ENCODE measurements around the gene PHACTR1. TPM values are rescaled to one million over a fixed set of nuclear protein-coding genes. Genes with fewer than 3 reads are reported as not detected.
"Not testable (repeated sequence)": the region's sequence is repeated elsewhere in the genome, so short reads cannot be mapped to it uniquely, and the experiment has no call there.

PHACTR1 gene
- 20.1 TPM for polyA plus RNA-seq (ENCODE audit: insufficient read length)
- long read RNA-seq, donor 1, partial matches to known transcripts: 12 of 17 reads
- long read RNA-seq, donor 1, other reads (novel, unspliced or antisense): 5 of 17 reads
- long read RNA-seq, donor 2, partial matches to known transcripts: 13 of 20 reads
- long read RNA-seq, donor 2, other reads (novel, unspliced or antisense): 6 of 20 reads
- long read RNA-seq, donor 3: 0 reads
- long read RNA-seq, donor 4: 0 reads
- long read RNA-seq, donor 5, partial matches to known transcripts: 20 of 42 reads
- long read RNA-seq, donor 5, other reads (novel, unspliced or antisense): 22 of 42 reads
- long read RNA-seq, donor 6: 0 reads
- long read RNA-seq, donor 7: 0 reads
- long read RNA-seq, donor 8: 0 reads

DNA sequence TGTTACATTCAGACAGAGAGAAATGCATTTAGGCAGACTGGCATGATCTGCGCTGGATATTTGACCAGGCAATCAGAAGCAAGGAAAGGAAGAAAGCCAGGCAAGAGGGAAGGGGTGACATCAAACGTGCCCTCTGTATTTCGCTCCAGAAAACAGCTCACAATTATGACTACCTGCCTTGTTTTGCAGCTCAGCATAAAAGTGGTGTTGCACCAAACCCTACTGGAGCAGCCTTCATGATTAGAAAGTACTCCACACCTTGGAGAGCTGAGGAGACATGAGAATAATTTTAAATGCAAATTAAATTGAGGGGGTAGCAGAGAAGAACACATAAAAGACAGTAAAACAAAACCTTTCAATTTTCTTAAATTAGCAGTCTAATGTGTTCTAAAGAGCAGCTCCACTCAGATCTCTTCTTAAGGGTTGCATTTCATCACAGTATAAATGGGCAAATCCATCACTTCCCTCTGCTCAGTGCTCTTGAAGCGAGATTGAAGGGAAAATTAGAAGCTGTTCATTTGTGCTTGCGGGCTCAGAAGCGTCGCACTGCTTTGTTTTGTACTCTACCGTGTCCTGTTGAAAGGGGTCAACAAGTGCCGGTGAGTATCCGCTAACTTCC, at the start of gene PHACTR1:
Gene PHACTR1 (plus strand): TSS at position 470 of the 619 bp plus-strand sequence.
- no peak for DNase-seq

- DNase-seq: no peak
Measured at GRCh38 chr6:12666886-12667285, 49.7 kb upstream of the PHACTR1 start.

GRCh38 chr6:12675931-12676330, 40.6 kb upstream of the PHACTR1 start:
- DNase-seq: no peak

GRCh38 chr6:12679341-12679740, 37.2 kb upstream of the PHACTR1 start:
- DNase-seq: no peak

GRCh38 chr6:12693122-12693521, 23.4 kb upstream of the PHACTR1 start:
- DNase-seq: no peak

- no peak for DNase-seq
Measured at GRCh38 chr6:12698298-12698697, 18.3 kb upstream of the PHACTR1 start.

GRCh38 chr6:12704946-12705345, 11.6 kb upstream of the PHACTR1 start:
- DNase-seq: no peak

- no peak for DNase-seq
Measured at GRCh38 chr6:12709116-12709515, 7.5 kb upstream of the PHACTR1 start.

GRCh38 chr6:12709556-12710232, 6.9 kb upstream of the PHACTR1 start:
- DNase-seq: no peak

DNA sequence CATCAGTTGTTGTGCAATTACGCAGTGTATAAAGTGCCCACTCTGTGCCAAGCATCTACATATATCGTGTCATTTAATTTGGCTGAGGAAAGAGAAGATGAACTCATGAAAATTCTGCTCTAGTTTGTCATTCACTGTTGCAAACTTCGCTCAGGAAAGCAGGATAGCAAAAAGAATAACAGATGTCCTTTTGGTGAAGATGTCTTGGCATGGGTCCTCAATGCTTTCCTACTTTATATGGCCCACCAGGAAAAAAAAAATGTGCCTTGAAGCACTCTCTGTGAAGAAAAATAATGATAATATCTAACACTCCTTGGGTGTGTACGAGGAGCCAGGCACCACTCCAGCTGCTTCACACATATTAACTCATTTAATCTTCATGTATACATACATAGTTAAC, 5.6 kb upstream of the PHACTR1 start:
- no peak for DNase-seq

DNA sequence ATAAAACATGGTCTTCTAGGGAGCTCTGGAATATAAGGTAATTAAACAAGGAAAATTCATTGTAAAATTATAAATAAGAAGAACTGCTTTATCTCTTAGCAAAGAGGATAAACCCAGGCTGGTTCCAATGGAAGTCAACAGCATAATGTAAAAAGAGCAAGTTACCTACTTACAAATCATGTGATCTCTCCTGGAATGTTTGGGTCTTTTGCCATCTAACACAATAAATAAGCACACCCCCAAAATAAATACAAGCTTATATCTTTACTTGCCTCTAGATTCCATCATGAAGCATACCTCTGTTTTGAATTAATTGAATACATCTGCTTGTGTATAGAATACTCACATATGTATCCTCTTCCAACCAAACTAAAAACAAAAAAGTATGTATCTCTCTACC, 2.5 kb upstream of the PHACTR1 start:
- no peak for DNase-seq

GRCh38 chr6:12715437-12715836, 1.1 kb upstream of the PHACTR1 start:
- DNase-seq: no peak

DNA sequence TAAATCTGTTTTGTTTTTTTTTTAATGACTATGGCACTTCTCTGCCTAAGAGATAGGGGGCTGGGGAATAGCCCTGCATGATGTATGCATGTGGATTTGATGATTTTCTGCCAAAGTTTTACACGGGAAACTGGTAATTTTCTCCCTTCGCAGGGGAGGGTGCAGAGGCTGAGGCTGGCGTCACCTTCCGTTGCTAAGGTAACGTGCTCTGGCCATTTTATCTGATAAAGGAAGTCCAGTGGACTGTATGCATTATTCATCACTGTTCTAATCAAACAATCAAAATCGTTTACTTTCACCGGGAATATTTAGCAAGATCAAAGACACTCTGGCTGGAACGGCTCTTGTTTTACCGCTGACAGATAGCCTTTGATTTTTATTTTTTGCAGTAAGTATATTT, 789 bp downstream of the PHACTR1 start:
- DNase-seq: no peak

GRCh38 chr6:12718015-12718414, 1.4 kb downstream of the PHACTR1 start:
- DNase-seq: peak; percentile 6

DNA sequence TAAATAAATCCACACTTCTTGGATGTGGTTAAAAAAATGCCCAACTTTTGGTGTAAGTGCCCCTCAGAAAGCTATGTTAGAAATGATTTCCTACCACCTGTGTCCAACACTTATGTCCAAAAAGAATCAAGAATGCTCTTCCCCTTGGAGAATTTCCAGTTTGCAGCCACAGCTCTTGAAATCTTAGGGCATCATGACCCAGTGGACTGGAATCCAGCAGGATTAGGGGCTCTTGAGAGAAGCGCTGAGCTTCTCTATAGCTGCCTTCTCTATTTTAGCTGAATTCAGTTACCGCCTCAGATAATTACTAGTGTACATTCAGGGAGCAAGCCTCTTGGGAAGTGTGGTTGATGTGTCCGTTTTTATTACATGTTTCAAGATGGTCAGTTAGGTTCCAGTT, 2.5 kb downstream of the PHACTR1 start:
- no peak for DNase-seq

- no peak for DNase-seq
Measured at GRCh38 chr6:12720310-12720709, 3.7 kb downstream of the PHACTR1 start.

GRCh38 chr6:12725263-12725662, 8.7 kb downstream of the PHACTR1 start:
- DNase-seq: no peak

DNA sequence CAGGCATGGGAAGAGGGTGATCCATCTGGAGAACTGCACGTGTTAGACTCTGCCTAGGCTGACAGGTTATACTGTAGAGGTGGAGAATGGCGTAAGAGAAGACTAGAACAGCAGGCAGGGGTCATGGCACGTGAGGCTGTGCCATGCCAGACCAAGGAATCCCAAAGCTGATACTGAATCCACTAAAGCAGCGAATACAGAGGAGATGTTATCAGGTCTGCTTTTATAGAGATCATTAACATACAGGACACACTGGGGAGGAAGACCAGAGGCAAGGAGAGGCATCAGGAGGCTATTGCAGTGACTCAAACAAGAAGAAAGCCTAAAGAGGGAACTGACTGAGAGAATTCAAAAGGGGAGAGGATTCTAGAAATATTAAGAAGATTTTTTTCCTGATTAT, 12.9 kb downstream of the PHACTR1 start:
- no peak for DNase-seq

DNA sequence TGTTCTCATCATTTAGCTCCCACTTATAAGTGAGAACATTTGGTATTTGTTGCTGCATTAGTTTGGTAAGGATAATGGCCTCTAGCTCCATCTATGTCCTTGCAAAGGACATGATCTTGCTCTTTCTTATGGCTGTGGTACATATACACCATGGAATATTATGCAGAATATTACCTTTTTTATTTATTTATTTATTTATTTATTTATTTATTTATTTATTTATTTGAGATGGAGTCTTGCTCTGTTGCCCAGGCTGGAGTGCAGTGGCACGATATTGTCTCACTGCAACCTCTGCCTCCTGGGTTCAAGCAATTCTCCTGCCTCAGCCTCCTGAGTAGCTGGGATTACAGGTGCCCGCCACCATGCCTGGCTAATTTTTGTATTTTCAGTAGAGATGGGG, 14.2 kb downstream of the PHACTR1 start:
- DNase-seq: not testable (repeated sequence)

DNA sequence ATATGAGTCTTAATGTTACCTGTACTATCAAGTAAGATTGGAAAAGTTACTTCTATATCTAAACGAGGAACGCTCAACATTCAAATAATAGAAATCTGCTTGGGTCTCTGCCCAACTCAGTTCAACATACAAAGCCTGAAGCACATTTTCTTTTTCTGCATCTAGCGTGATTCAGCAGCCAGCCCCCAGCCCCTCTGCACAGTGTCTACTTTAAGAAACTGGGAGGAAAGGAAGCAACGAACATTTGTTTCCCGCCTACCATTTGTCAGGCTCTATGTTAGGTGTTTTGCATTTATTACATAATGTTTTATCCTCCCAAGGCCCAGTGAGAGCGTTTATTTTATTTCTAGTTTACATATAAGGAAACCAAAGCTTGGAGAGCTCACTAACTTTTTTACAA, 17.3 kb downstream of the PHACTR1 start:
- no peak for DNase-seq

- DNase-seq: no peak
Measured at GRCh38 chr6:12735786-12736185, 19.2 kb downstream of the PHACTR1 start.

DNA sequence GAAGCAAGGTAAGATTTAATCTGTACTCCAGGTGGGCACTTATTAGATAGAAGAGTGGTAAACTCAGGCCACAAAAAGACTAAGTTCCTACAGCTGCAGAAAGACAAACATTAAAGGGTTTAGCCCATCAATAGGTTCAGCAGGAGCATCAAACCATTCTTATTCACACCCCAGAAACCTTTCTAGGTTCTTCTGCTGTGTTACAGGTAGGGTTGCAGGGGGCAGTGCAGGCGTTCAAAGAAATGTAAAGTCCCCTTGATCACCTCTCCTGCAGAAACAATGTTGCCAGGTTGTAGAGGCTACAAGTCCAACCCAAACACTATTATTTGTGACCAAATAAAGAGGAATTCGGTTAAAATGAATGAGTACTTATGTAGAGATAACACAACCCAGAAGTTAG, 31.8 kb downstream of the PHACTR1 start:
- DNase-seq: no peak

- DNase-seq: no peak
Measured at GRCh38 chr6:12748815-12749521, 32.4 kb downstream of the PHACTR1 start.
